WTC11 (cell line): ENCODE results near the gene AP3D1. TPM values are rescaled to one million over a fixed set of nuclear protein-coding genes. Genes with fewer than 3 reads are reported as not detected.

ENCODE experiments used
- ATAC-seq: fragments of 200-7000 bp; cut with Tn5 transposase; 2 replicates; pipeline ENCODE4 v1.10.0; 2021; ENCODE audit warnings: mild to moderate bottlenecking, moderate library complexity
- CTCF ChIA-PET: fragments of 300-600 bp; sonication (Branson Sonifier 250); formaldehyde crosslinking; loops from one replicate; lab custom pipeline; 2021; ENCODE audit warnings: antibody characterized with exemption; lab: Charles Lee
- POLR2A ChIA-PET: fragments of 350-600 bp; sonication (Branson Sonifier 250); formaldehyde crosslinking; loops from one replicate; lab custom pipeline; 2021; ENCODE audit warnings: antibody characterized with exemption; lab: Charles Lee
- DNase-seq: peaks from one replicate; pipeline ENCODE4 v3.0.0; 2021; ENCODE audit warnings: low spot score
- H3K27ac Mint-ChIP-seq: 2 replicates; pipeline ENCODE4 v1.8.0; 2021; ENCODE audit warnings: mixed read lengths
- H3K27me3 Mint-ChIP-seq: 2 replicates; pipeline ENCODE4 v1.8.0; 2021; ENCODE audit warnings: low read depth, mild to moderate bottlenecking, moderate library complexity, mixed read lengths
- H3K36me3 Mint-ChIP-seq: 2 replicates; pipeline ENCODE4 v1.8.0; 2021; ENCODE audit warnings: mixed read lengths
- H3K4me1 Mint-ChIP-seq: 2 replicates; pipeline ENCODE4 v1.8.0; 2022; ENCODE audit warnings: mixed read lengths
- H3K4me3 Mint-ChIP-seq: 2 replicates; pipeline ENCODE4 v1.8.0; 2021; ENCODE audit warnings: mild to moderate bottlenecking, moderate library complexity, mixed read lengths
- H3K9me3 Mint-ChIP-seq: 2 replicates; pipeline ENCODE4 v1.8.0; 2021; ENCODE audit warnings: mixed read lengths
- E2F5 ChIP-seq: sonication (generic); formaldehyde crosslinking; IDR thresholded peaks from 2 replicates; pipeline ENCODE4 v1.8.1; 2022; ENCODE audit warnings: mild to moderate bottlenecking, moderate library complexity, missing genetic modification reagents
- ERG ChIP-seq: fragments of 250-450 bp; sonication (Bioruptor Pico); IDR thresholded peaks from 2 replicates; pipeline ENCODE4 v1.8.0; 2021; ENCODE audit warnings: mild to moderate bottlenecking
- FOXP1 ChIP-seq: sonication (generic); formaldehyde crosslinking; IDR thresholded peaks from 2 replicates; pipeline ENCODE4 v1.8.0; 2022; ENCODE audit warnings: missing genetic modification reagents, mild to moderate bottlenecking, moderate library complexity, borderline replicate concordance
- NFYB ChIP-seq: sonication (generic); formaldehyde crosslinking; conservative IDR thresholded peaks from 2 replicates; pipeline ENCODE4 v1.8.0; 2022; ENCODE audit warnings: low read depth, missing genetic modification reagents
- NR1H2 ChIP-seq: sonication (generic); formaldehyde crosslinking; IDR thresholded peaks from 2 replicates; pipeline ENCODE4 v1.9.0; 2021; ENCODE audit warnings: mild to moderate bottlenecking, moderate library complexity, missing genetic modification reagents
- RORB ChIP-seq: fragments of 250-450 bp; sonication (Bioruptor Pico); IDR thresholded peaks from 2 replicates; pipeline ENCODE4 v1.9.0; 2021; ENCODE audit warnings: mild to moderate bottlenecking
- TCF7 ChIP-seq: sonication (generic); formaldehyde crosslinking; IDR thresholded peaks from 2 replicates; pipeline ENCODE4 v1.8.0; 2022; ENCODE audit warnings: mild to moderate bottlenecking, low read depth, missing genetic modification reagents, moderate library complexity
- TEAD4 ChIP-seq: sonication (generic); formaldehyde crosslinking; IDR thresholded peaks from 2 replicates; pipeline ENCODE4 v1.8.0; 2022; ENCODE audit warnings: mild to moderate bottlenecking, missing genetic modification reagents
- TP53 ChIP-seq: sonication (generic); formaldehyde crosslinking; IDR thresholded peaks from 2 replicates; pipeline ENCODE4 v1.8.1; 2023; ENCODE audit warnings: mild to moderate bottlenecking, missing genetic modification reagents
- ZNF121 ChIP-seq: sonication (generic); formaldehyde crosslinking; IDR thresholded peaks from 2 replicates; pipeline ENCODE4 v1.8.0; 2023; ENCODE audit warnings: missing genetic modification reagents
- ZNF263 ChIP-seq: sonication (generic); formaldehyde crosslinking; IDR thresholded peaks from 2 replicates; pipeline ENCODE4 v1.8.1; 2022; ENCODE audit warnings: low read depth, mild to moderate bottlenecking, moderate library complexity, missing genetic modification reagents
- ZNF396 ChIP-seq: fragments of 250-450 bp; sonication (Bioruptor Pico); IDR thresholded peaks from 2 replicates; pipeline ENCODE4 v1.8.0; 2021; ENCODE audit warnings: mild to moderate bottlenecking, moderate library complexity, borderline replicate concordance
- ZNF423 ChIP-seq: fragments of 250-450 bp; sonication (Bioruptor Pico); IDR thresholded peaks from 2 replicates; pipeline ENCODE4 v2.1.2; 2022; ENCODE audit warnings: mild to moderate bottlenecking, moderate library complexity
- ZNF512 ChIP-seq: sonication (generic); formaldehyde crosslinking; IDR thresholded peaks from 2 replicates; pipeline ENCODE4 v1.8.1; 2022; ENCODE audit warnings: missing genetic modification reagents, borderline replicate concordance
- ZNF671 ChIP-seq: fragments of 250-450 bp; sonication (Bioruptor Pico); IDR thresholded peaks from 2 replicates; pipeline ENCODE4 v1.8.0; 2021; ENCODE audit warnings: mild to moderate bottlenecking
- total RNA-seq: library from RNA; stranded (reverse); gene quantifications from 3 replicates; pipeline ENCODE4 v1.2.3, GENCODE V29; 2021
- TF ChIP-seq, protein P1 (sequence below): fragments of 250-450 bp; sonication (Bioruptor Pico); IDR thresholded peaks from 2 replicates; pipeline ENCODE4 v1.9.0; 2021; ENCODE audit warnings: mild to moderate bottlenecking, borderline replicate concordance
- TF ChIP-seq, protein P2 (sequence below): fragments of 250-450 bp; sonication (Bioruptor Pico); IDR thresholded peaks from 2 replicates; pipeline ENCODE4 v1.9.0; 2021; ENCODE audit warnings: mild to moderate bottlenecking
- TF ChIP-seq, protein P3 (sequence below): sonication (generic); formaldehyde crosslinking; conservative IDR thresholded peaks from 2 replicates; pipeline ENCODE4 v1.8.1; 2022; ENCODE audit warnings: mild to moderate bottlenecking, missing genetic modification reagents
- TF ChIP-seq, protein P4 (sequence below): fragments of 250-450 bp; sonication (Bioruptor Pico); IDR thresholded peaks from 2 replicates; pipeline ENCODE4 v1.9.0; 2021; ENCODE audit warnings: moderate library complexity, mild to moderate bottlenecking, inconsistent platforms, borderline replicate concordance
- TF ChIP-seq, protein P5 (sequence below): sonication (generic); formaldehyde crosslinking; IDR thresholded peaks from 2 replicates; pipeline ENCODE4 v1.8.1; 2022; ENCODE audit warnings: mild to moderate bottlenecking, missing genetic modification reagents, moderate library complexity, borderline replicate concordance
- TF ChIP-seq, protein P6 (sequence below): sonication (generic); formaldehyde crosslinking; IDR thresholded peaks from 2 replicates; pipeline ENCODE4 v1.8.1; 2023; ENCODE audit warnings: mild to moderate bottlenecking, missing genetic modification reagents, moderate library complexity

Gene AP3D1
- total RNA-seq, 1 experiment from 2014 or later: 190 TPM

- Mint-ChIP-seq H3K36me3 (peaks cover 66% of the 10 kb centered on the region), H3K27me3 (no peaks in the 10 kb centered on the region), H3K4me1 (no peaks in the 10 kb centered on the region), H3K9me3 (peaks cover 13% of the 10 kb centered on the region), H3K4me3 (no peak overlapping the region), H3K27ac (no peak overlapping the region)
- POLR2A ChIA-PET: no interaction called here
- ATAC-seq (peak; percentile 72), DNase-seq (peak; percentile 67)
- CTCF ChIA-PET: interaction anchor here (0.8 to 1.8 kb wide), 8 partner anchors 13 to 181 kb away, joined by 3 to 5 read pairs (median 3); no protein-coding TSS in a partner anchor
- TF ChIP-seq ZNF396 (CRISPR knock-in tag) (no peak), ERG (CRISPR knock-in tag) (no peak), NFYB (CRISPR knock-in tag) (no peak), ZNF512 (CRISPR knock-in tag) (no peak), TEAD4 (CRISPR knock-in tag) (no peak), ZNF121 (CRISPR knock-in tag) (no peak), NR1H2 (CRISPR knock-in tag) (no peak), E2F5 (no peak)
These were observed 40.5 kb downstream of the AP3D1 start for GRCh38 chr19:2110822-2111221.

- POLR2A ChIA-PET: no interaction called here
- Mint-ChIP-seq H3K27me3 (no peaks in the 10 kb centered on the region), H3K4me1 (no peaks in the 10 kb centered on the region), H3K36me3 (peaks cover 68% of the 10 kb centered on the region), H3K4me3 (no peak overlapping the region), H3K27ac (peak overlapping the region; percentile 68; the same call in 1 of the 2 replicates), H3K9me3 (peaks cover 22% of the 10 kb centered on the region)
- DNase-seq (no peak), ATAC-seq (no peak)
- CTCF ChIA-PET: interaction anchor here (0.6 to 1.5 kb wide), 2 partner anchors 12 to 48 kb away, joined by 4 to 5 read pairs; no protein-coding TSS in a partner anchor
- TF ChIP-seq, protein P1, sequence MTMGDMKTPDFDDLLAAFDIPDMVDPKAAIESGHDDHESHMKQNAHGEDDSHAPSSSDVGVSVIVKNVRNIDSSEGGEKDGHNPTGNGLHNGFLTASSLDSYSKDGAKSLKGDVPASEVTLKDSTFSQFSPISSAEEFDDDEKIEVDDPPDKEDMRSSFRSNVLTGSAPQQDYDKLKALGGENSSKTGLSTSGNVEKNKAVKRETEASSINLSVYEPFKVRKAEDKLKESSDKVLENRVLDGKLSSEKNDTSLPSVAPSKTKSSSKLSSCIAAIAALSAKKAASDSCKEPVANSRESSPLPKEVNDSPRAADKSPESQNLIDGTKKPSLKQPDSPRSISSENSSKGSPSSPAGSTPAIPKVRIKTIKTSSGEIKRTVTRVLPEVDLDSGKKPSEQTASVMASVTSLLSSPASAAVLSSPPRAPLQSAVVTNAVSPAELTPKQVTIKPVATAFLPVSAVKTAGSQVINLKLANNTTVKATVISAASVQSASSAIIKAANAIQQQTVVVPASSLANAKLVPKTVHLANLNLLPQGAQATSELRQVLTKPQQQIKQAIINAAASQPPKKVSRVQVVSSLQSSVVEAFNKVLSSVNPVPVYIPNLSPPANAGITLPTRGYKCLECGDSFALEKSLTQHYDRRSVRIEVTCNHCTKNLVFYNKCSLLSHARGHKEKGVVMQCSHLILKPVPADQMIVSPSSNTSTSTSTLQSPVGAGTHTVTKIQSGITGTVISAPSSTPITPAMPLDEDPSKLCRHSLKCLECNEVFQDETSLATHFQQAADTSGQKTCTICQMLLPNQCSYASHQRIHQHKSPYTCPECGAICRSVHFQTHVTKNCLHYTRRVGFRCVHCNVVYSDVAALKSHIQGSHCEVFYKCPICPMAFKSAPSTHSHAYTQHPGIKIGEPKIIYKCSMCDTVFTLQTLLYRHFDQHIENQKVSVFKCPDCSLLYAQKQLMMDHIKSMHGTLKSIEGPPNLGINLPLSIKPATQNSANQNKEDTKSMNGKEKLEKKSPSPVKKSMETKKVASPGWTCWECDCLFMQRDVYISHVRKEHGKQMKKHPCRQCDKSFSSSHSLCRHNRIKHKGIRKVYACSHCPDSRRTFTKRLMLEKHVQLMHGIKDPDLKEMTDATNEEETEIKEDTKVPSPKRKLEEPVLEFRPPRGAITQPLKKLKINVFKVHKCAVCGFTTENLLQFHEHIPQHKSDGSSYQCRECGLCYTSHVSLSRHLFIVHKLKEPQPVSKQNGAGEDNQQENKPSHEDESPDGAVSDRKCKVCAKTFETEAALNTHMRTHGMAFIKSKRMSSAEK (CRISPR knock-in tag): no peak
- no peak for TF ChIP-seq ZNF263 (CRISPR knock-in tag)
- TF ChIP-seq, protein P2, sequence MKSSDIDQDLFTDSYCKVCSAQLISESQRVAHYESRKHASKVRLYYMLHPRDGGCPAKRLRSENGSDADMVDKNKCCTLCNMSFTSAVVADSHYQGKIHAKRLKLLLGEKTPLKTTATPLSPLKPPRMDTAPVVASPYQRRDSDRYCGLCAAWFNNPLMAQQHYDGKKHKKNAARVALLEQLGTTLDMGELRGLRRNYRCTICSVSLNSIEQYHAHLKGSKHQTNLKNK (CRISPR knock-in tag): no peak
- TF ChIP-seq ZNF671: no peak
- TF ChIP-seq, protein P3, sequence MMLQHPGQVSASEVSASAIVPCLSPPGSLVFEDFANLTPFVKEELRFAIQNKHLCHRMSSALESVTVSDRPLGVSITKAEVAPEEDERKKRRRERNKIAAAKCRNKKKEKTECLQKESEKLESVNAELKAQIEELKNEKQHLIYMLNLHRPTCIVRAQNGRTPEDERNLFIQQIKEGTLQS: no peak
- TF ChIP-seq ZNF396 (CRISPR knock-in tag): no peak
- no peak for TF ChIP-seq ZNF423 (CRISPR knock-in tag)
- TF ChIP-seq, protein P4, sequence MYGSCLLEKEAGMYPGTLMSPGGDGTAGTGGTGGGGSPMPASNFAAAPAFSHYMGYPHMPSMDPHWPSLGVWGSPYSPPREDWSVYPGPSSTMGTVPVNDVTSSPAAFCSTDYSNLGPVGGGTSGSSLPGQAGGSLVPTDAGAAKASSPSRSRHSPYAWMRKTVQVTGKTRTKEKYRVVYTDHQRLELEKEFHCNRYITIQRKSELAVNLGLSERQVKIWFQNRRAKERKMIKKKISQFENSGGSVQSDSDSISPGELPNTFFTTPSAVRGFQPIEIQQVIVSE: no peak
- TF ChIP-seq, protein P5, sequence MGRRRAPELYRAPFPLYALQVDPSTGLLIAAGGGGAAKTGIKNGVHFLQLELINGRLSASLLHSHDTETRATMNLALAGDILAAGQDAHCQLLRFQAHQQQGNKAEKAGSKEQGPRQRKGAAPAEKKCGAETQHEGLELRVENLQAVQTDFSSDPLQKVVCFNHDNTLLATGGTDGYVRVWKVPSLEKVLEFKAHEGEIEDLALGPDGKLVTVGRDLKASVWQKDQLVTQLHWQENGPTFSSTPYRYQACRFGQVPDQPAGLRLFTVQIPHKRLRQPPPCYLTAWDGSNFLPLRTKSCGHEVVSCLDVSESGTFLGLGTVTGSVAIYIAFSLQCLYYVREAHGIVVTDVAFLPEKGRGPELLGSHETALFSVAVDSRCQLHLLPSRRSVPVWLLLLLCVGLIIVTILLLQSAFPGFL (CRISPR knock-in tag): no peak
- TF ChIP-seq TCF7 (CRISPR knock-in tag): no peak
- TF ChIP-seq, protein P6, sequence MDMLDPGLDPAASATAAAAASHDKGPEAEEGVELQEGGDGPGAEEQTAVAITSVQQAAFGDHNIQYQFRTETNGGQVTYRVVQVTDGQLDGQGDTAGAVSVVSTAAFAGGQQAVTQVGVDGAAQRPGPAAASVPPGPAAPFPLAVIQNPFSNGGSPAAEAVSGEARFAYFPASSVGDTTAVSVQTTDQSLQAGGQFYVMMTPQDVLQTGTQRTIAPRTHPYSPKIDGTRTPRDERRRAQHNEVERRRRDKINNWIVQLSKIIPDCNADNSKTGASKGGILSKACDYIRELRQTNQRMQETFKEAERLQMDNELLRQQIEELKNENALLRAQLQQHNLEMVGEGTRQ: no peak
- no peak for TF ChIP-seq FOXP1 (CRISPR knock-in tag)
- no peak for TF ChIP-seq RORB (CRISPR knock-in tag)
- TF ChIP-seq TP53: no peak
These were observed 42.1 kb downstream of the AP3D1 start for GRCh38 chr19:2109046-2109864.
